Lung microvascular endothelial cell (primary cell): ENCODE results near the gene IER3. TPM values are rescaled to one million over a fixed set of nuclear protein-coding genes. Genes with fewer than 3 reads are reported as not detected.
A peak's percentile ranks its signal among the peaks of the same experiment; 100 is the strongest.

Experiments
- DNase-seq, 2 donors: peaks; one replicate each; pipeline versions ENCODE4 v3.0.0 to v3.0.0-alpha.2; 2010; ENCODE audit warnings: low read depth in 2 of 2
- total RNA-seq: library from RNA; depleted of rRNA; stranded (reverse); fragments of >200 nt; gene quantifications from 2 replicates; pipeline ENCODE4 v1.2.1, GENCODE V29; 2014

The IER3 gene
- total RNA-seq, 1 donor from 2014 or later, result 148 TPM

GRCh38 chr6:30707281-30707850 lies 37.0 kb downstream of the IER3 start:
- no peak for DNase-seq

DNA sequence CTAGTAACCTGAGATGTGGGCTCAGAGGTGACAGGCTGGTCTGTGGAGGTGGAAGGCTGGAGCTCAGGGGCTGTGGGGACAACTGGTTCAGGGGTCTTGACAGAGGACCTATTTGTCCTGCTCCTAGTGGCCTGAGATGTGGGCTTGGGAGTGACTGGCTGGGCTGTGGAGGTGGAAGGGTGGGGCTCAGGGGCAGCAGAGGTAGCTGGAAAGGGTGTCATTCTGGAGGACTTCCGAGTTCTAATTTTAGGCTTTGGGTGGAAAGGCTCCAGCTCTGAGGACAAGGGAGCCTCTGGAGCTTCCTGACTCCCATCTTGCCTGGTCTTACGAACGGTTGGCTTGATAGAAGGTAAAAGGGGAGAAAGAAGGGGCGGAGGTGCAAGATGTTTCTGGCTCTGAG lies 38.7 kb downstream of the IER3 start:
- no peak for DNase-seq

- DNase-seq, result no peak
Observed at GRCh38 chr6:30703821-30704220, 40.5 kb downstream of the IER3 start.

DNA sequence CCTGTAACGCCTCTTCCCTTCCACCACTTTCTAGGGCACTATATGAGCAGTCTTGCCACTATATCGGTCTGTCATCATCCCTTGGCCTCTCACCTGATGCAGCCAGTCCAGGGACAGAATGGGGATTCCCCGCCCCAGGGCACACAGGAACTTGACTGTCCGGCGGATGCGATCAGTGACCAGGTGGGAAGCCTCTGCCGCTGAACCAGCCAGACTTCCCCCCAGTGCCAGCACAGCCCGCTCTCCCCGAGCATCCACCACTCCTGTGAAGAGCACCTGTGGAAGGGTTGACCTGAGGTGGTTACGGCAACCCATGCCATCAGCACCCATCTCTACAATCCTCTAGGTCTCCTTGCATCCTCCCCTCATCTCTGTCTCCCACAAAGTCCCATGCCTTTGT lies 41.3 kb downstream of the IER3 start:
- DNase-seq, result no peak

DNA sequence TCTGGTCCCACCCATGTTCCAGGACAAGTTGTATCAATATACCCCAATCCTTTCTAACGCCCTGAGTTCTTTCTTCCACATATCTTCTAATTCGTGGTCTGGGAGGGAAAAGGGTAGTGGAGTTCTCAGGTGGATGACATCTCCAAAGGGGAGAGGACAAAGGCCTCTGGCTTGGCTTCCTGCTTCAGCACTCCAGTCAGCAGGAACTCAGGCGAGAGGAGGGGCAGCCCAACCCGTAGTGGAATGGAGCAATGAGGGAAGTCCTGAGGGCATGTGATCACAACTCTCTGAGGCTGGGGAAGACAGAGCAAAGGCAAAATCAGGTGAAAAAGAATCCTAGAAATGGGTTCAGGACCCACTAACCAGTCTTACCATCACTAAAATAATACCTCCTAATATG lies 44.0 kb downstream of the IER3 start:
- DNase-seq, result peak in 1 of 2 donors; percentile 50

- DNase-seq, result no peak
Observed at GRCh38 chr6:30696432-30696831, 47.9 kb downstream of the IER3 start.

Other genes starting within 250 kb of the IER3 start
- gene GNL1, start 188.1 kb downstream of the IER3 start, total RNA-seq, result 31.8 and 41.1 TPM in 2 replicates
- gene PRR3, start 187.3 kb downstream of the IER3 start, total RNA-seq, result 2.0 and 2.2 TPM in 2 replicates
- 24.6 and 41.9 TPM in 2 replicates for gene ABCF1, start 173.1 kb downstream of the IER3 start, total RNA-seq
- gene PPP1R10, start 127.3 kb downstream of the IER3 start, total RNA-seq, result 7.0 and 12.5 TPM in 2 replicates
- gene MRPS18B, start 126.7 kb downstream of the IER3 start, total RNA-seq, result 38.1 and 55.8 TPM in 2 replicates
- gene ATAT1, start 117.7 kb downstream of the IER3 start, total RNA-seq, result 2.2 and 5.0 TPM in 2 replicates
- gene C6orf136, start 97.4 kb downstream of the IER3 start, total RNA-seq, result 3.1 and 5.6 TPM in 2 replicates
- gene DHX16, start 71.5 kb downstream of the IER3 start, total RNA-seq, result 25.1 and 32.5 TPM in 2 replicates
- 31.5 and 33.6 TPM in 2 replicates for gene PPP1R18, start 57.9 kb downstream of the IER3 start, total RNA-seq
- gene NRM, start 53.6 kb downstream of the IER3 start, total RNA-seq, result 1.6 and 2.2 TPM in 2 replicates
- 3.0 and 4.1 TPM in 2 replicates for gene MDC1, start 27.3 kb downstream of the IER3 start, total RNA-seq
- 267 and 311 TPM in 2 replicates for gene TUBB, start 24.2 kb downstream of the IER3 start, total RNA-seq
- gene FLOT1, start 1.9 kb downstream of the IER3 start, total RNA-seq, result 48.8 and 56.2 TPM in 2 replicates
- 4.8 and 6.3 TPM in 2 replicates for gene DDR1, start 140.0 kb upstream of the IER3 start, total RNA-seq
- gene GTF2H4, start 163.7 kb upstream of the IER3 start, total RNA-seq, result 8.3 and 12.9 TPM in 2 replicates
- 13.9 and 15.5 TPM in 2 replicates for gene VARS2, start 169.7 kb upstream of the IER3 start, total RNA-seq
- not detected in 2 replicates for gene SFTA2, start 187.6 kb upstream of the IER3 start, total RNA-seq
- not detected in 2 replicates for gene MUCL3, start 196.4 kb upstream of the IER3 start, total RNA-seq
- not detected in 2 replicates for gene MUC21, start 239.2 kb upstream of the IER3 start, total RNA-seq